ENCODE results near the gene DPEP2.

GRCh38 chr16:68033101-68033500 lies 33.8 kb upstream of the DPEP2 start:
- TF ChIP-seq CTCF (conservative IDR thresholded peaks at IDR 0.05; ENCODE audit: low read depth in 2 of 2) (no peak), EZH2 (IDR thresholded peaks at IDR 0.05; ENCODE audit: low read depth, unreplicated experiment) (no peak), CREB1 (CRISPR knock-in tag; IDR thresholded peaks at IDR 0.05; ENCODE audit: low read depth) (no peak), ZNF114 (CRISPR knock-in tag; IDR thresholded peaks at IDR 0.05) (no peak), STAT1 (IDR thresholded peaks at IDR 0.05; ENCODE audit: unreplicated experiment) (no peak), REST (IDR thresholded peaks at IDR 0.05; ENCODE audit: unreplicated experiment) (no peak), EZH2phosphoT487 (IDR thresholded peaks at IDR 0.05; ENCODE audit: unreplicated experiment) (no peak)

Measured in GM23338 (cell line).